ENCODE measurements around the gene AFF3. TPM values are rescaled to one million over a fixed set of nuclear protein-coding genes. Genes with fewer than 3 reads are reported as not detected.

AFF3 gene
- total and polyA plus RNA-seq, 2 donors (not counting 3 experiments of a cell fraction or from before 2014, with no cell fraction given), result 0.06 to 0.07 TPM

DNA sequence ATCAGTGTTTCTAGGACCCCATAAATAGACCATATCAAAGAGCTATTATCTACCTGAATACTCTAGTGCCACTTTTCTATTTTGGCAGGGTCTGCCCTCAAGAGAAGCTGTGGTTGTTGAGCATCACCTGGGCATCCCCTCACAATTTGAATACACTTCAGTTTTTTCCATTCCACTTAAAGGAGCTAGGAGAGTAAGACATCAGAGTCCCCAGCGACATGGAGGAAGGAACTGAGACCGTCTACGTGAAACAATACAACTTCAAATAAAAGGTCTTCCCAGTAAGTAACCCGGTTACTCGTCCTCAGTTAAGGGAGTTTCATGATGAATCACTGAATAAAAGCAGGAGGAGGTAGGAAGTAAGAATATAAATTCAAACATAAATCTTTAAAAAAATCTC lies 206.7 kb downstream of the AFF3 start:
- Histone ChIP-seq H4K20me1 (replicated peaks; ENCODE audit: control insufficient read depth, extremely low read depth, insufficient read depth, low read length) (no peaks in the 10 kb centered on the region), H2AFZ (ENCODE audit: low read depth, low read length) (no peak overlapping the region), H3K4me1 (ENCODE audit: control insufficient read depth, extremely low read depth, insufficient read depth, low read length) (no peaks in the 10 kb centered on the region), H3K9ac (replicated peaks; ENCODE audit: extremely low read depth, insufficient read depth, low read length) (no peak overlapping the region), H3K4me3 (replicated peaks in 1 of 3; ENCODE audit: insufficient read depth in 1 of 3, low read depth in 1 of 3, low read length in 3 of 3) (no peak overlapping the region), H3K36me3 (ENCODE audit: control insufficient read depth in 2 of 2, extremely low read depth in 1 of 2, insufficient read depth in 2 of 2, low read length in 2 of 2) (no peaks in the 10 kb centered on the region), H3K79me2 (ENCODE audit: control insufficient read depth, insufficient read depth, low read length) (no peaks in the 10 kb centered on the region), H3K9me3 (replicated peaks; ENCODE audit: control insufficient read depth, insufficient read depth, low read length) (no peaks in the 10 kb centered on the region), H3K4me2 (ENCODE audit: insufficient read depth, low read length) (no peak overlapping the region), H3K9me1 (replicated peaks; ENCODE audit: control insufficient read depth, extremely low read depth, insufficient read depth, low read length) (no peaks in the 10 kb centered on the region), H3K27me3 (ENCODE audit: control insufficient read depth in 2 of 2, insufficient read depth in 2 of 2, low read length in 2 of 2) (peaks cover 9% of the 10 kb centered on the region in 2 experiments), H3K27ac (ENCODE audit: insufficient read depth, low read depth, low read length) (no peak overlapping the region)
- intact Hi-C loops (cut with micrococcal nuclease) (no loop called here), dilution Hi-C loops (cut with MboI; ENCODE audit: extremely low pct_ligation_motif_present, low sequenced_read_pairs) (no loop called here)
- TF ChIP-seq POLR2A (IDR thresholded peaks at IDR 0.05; ENCODE audit: low read depth, low read length) (no peak), MAX (IDR thresholded peaks at IDR 0.05; ENCODE audit: insufficient read depth, insufficient read length) (no peak), CTCF (IDR thresholded peaks at IDR 0.05; ENCODE audit: extremely low read depth in 1 of 2, insufficient read depth in 1 of 2, low read depth in 1 of 2, low read length in 2 of 2) (no peak), EZH2 (IDR thresholded peaks at IDR 0.05; ENCODE audit: borderline replicate concordance, low read depth, low read length, severe bottlenecking) (no peak), JUN (IDR thresholded peaks at IDR 0.05; ENCODE audit: borderline replicate concordance, insufficient read depth, insufficient read length, low read depth) (no peak), POLR2AphosphoS5 (IDR thresholded peaks at IDR 0.05; ENCODE audit: insufficient read depth, low read depth, low read length) (no peak)
- BruUV-seq (replicated peaks), result no TSS peak
- ChIA-PET CTCF (no interaction called here), POLR2A (no interaction called here)
- DNase-seq (ENCODE audit: low read depth, low spot score) (no peak), FAIRE-seq (no peak)
